HUES48 (cell line): ENCODE results near the gene KAZN.

Experiments
- H3K27ac ChIP-seq: one replicate; pipeline ENCODE4 v1.7.0; 2013; ENCODE audit warnings: low read depth, low read length, inconsistent platforms
- H3K27me3 ChIP-seq: 2 replicates; pipeline ENCODE4 v1.6.1; 2013; ENCODE audit warnings: mild to moderate bottlenecking, low read length; ENCODE audit not compliant: control insufficient read depth, insufficient read depth
- H3K36me3 ChIP-seq: 2 replicates; pipeline ENCODE4 v1.6.1; 2013; ENCODE audit warnings: low read length; ENCODE audit not compliant: control insufficient read depth, insufficient read depth
- H3K4me1 ChIP-seq: 2 replicates; pipeline ENCODE4 v1.6.1; 2013; ENCODE audit warnings: mild to moderate bottlenecking, low read length; ENCODE audit not compliant: control insufficient read depth, insufficient read depth
- H3K4me3 ChIP-seq: 2 replicates; pipeline ENCODE4 v1.5.1; 2013; ENCODE audit warnings: mild to moderate bottlenecking, low read depth, low read length
- H3K9ac ChIP-seq: 2 replicates; pipeline ENCODE4 v1.6.1; 2013; ENCODE audit warnings: mild to moderate bottlenecking, low read depth, low read length, moderate library complexity
- H3K9me3 ChIP-seq: 2 replicates; pipeline ENCODE4 v1.6.1; 2013; ENCODE audit warnings: low read length; ENCODE audit not compliant: control insufficient read depth, insufficient read depth

The KAZN gene

DNA sequence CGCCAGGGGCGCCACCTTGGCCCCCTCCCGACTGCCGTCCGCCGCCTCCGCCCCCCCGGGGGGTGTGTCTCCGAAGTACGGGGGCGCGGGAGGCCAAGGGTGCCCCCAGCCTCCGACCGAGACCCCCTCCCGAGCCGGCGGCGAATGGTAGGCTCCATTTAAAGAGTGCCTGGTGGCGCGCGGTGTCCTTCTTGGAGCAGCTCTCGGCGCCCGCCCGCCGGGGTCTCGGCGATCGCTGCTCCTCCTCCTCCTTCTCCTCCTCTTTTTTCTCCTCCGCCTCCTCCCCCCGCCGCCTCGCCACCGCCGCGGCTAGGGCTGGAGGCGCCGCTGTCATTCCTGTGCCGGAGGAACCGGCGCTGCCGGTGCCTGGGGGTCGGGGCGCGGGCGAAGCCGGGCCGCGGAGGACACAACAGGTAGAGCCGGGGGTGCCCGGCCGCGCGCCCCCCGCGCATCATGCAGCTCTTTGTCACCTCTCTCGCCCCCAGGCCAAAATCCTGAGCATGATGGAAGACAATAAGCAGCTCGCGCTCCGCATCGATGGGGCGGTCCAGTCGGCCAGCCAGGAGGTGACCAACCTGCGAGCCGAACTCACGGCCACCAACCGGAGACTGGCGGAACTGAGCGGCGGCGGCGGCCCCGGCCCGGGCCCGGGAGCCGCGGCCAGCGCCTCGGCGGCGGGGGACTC, at the start of gene KAZN:
Gene KAZN (plus strand): TSS at position 188 of the 685 bp plus-strand sequence.
- H3K27me3 ChIP-seq, result peaks cover 45% of the 10 kb centered on the region
- peaks cover 68% of the 10 kb centered on the region for H3K4me1 ChIP-seq
- no peaks in the 10 kb centered on the region for H3K36me3 ChIP-seq
- peak within 1 kb of the TSS; percentile 21 for H3K27ac ChIP-seq
- H3K9ac ChIP-seq, result peak within 1 kb of the TSS; percentile 40; the same call in 1 of the 2 replicates
- H3K4me3 ChIP-seq, result peak within 1 kb of the TSS; percentile 87
- no peaks in the 10 kb centered on the region for H3K9me3 ChIP-seq

DNA sequence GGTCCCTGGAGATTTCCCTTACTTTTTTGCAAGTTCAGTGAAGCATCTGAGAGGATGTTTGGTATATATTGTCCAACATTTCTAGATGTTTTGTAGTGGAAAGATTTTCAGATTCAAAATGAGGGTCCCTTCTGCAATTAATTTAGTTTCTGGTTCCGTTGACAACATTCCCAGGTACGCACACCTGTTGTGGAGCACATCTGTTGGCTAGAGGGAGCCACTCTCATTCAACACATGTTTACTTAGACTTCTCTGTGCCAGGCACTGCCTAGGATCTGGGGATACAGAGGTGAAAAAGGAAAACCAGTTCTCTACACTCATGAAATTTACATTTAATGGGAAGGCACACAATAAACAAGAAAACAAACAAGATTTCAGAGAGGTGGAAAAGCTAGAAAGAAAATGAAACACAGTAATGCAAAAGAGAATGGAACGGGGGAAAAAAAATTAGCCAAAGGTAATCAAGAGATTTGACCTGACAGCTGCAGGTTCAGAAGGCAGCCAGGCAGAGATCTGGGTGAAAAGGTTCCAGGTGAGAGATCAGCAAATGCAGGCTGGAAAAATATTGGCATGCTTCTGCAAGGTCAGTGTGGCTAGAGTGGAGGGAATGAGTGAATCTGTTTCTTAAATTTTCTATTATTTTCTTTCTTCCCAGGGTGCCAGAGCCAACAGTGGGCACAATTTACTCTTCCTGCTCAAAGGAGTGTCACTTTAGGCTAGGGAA, 48.4 kb upstream of the KAZN start:
- H3K9ac ChIP-seq, result no peak overlapping the region

DNA sequence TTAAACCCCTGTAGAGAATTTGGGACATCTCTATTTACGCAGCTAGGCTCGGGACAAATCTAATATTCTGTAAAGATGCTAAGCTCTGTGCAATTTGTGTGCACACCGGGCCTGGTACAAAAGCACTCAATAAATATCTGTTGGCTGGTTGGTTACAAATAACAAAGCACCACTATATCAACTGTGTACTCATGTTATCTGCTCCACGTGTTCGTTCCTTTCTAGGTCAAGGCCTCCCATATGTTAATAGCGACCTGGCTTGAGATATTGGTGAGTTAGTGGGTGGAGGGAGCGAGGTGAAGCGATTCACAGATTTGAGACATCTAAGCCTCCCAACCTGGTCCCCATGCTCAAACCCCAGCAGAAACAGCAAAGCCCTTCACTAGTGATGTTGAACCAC, 47.1 kb upstream of the KAZN start:
- Histone ChIP-seq H3K9ac (no peak overlapping the region), H3K36me3 (no peaks in the 10 kb centered on the region), H3K9me3 (no peaks in the 10 kb centered on the region), H3K4me3 (no peak overlapping the region), H3K27me3 (no peaks in the 10 kb centered on the region), H3K27ac (no peak overlapping the region), H3K4me1 (peaks cover 10% of the 10 kb centered on the region)

More for the DNA sequence above, 48.4 kb upstream of the KAZN start:
- H3K27ac ChIP-seq, result no peak overlapping the region
- H3K27me3 ChIP-seq, result no peaks in the 10 kb centered on the region
- H3K36me3 ChIP-seq, result no peaks in the 10 kb centered on the region
- H3K4me3 ChIP-seq, result no peak overlapping the region
- peaks cover 5% of the 10 kb centered on the region; the same call in 1 of the 2 replicates for H3K9me3 ChIP-seq
- H3K4me1 ChIP-seq, result peaks cover 10% of the 10 kb centered on the region

DNA sequence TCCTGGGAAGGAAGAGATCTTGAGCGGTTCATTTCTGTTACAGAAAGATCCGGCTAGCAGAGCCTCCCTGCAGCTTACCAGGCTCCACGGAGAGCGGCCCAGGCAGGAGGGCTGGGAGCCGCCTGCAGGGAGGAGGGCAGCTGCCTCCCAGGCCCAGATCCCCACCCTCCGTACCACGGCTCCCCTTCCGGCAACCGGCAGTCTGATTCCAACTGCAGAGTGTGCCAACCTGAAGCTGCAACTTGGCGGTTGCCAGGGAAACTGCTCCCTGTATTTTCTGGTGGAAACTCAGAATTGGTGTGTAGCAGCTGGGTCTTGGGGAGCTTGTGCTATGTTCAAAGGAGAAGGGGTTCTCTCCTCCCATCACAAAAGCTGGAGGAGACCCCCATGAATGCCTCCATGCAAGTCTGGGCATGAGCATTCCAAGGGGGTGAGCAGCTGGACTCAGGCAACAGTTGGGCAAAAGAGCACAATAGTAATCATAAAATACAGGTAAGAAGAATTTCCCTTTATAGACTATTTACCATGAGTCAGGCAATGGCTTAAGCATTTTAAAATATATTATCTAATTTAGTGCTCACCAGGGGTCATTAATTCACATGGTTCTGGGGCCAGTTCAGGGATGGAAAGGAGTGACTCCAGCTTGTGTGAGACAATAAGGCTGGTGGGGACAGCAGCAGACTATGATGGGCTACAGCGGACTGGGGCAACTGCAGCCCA, 46.1 kb upstream of the KAZN start:
- no peaks in the 10 kb centered on the region for H3K36me3 ChIP-seq
- no peak overlapping the region for H3K27ac ChIP-seq
- peaks cover 10% of the 10 kb centered on the region for H3K4me1 ChIP-seq
- H3K4me3 ChIP-seq, result no peak overlapping the region
- no peak overlapping the region for H3K9ac ChIP-seq
- H3K9me3 ChIP-seq, result no peaks in the 10 kb centered on the region
- no peaks in the 10 kb centered on the region for H3K27me3 ChIP-seq

DNA sequence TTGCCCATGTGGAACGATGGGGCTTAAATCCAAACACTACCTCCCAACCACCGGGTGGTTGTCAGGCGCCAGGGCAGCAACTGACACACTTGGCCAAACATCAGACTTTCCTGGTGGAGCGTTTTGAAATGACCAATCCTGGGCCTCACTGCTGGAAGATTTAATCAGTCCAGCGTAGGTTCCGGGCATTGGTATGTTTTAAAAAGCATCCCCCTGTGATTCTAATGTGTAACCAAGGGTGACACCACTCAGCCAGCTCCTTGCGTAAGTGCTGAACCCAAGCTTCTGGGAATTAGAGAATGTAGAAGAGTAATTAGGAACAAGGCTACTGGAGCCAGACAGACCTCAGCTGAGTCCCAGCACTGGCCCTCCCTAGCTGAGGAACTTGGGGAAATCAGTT, 44.8 kb upstream of the KAZN start:
- H3K27me3 ChIP-seq, result no peaks in the 10 kb centered on the region
- H3K9me3 ChIP-seq, result no peaks in the 10 kb centered on the region
- no peak overlapping the region for H3K9ac ChIP-seq
- H3K36me3 ChIP-seq, result no peaks in the 10 kb centered on the region
- no peak overlapping the region for H3K4me3 ChIP-seq
- peaks cover 10% of the 10 kb centered on the region for H3K4me1 ChIP-seq
- H3K27ac ChIP-seq, result no peak overlapping the region

DNA sequence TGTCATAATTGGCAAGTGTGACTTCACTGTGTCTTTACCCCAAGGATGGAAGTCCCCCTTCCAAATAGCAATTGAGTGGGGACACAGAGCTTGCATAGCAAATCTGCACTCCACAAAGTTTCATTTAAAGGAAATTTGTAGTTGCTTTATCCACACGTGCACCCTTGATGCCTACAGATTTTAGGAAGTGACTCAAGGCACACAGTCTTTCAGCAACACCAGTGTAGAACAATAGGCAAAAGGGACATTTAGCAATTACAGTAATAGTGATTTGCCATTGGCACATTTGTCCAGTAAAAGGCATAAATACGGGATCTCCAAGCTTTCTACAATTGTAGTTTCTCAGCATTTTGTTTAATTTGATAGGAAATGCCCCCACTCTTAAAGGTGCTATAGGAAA, 43.4 kb upstream of the KAZN start:
- H3K27me3 ChIP-seq, result no peaks in the 10 kb centered on the region
- no peaks in the 10 kb centered on the region for H3K36me3 ChIP-seq

DNA sequence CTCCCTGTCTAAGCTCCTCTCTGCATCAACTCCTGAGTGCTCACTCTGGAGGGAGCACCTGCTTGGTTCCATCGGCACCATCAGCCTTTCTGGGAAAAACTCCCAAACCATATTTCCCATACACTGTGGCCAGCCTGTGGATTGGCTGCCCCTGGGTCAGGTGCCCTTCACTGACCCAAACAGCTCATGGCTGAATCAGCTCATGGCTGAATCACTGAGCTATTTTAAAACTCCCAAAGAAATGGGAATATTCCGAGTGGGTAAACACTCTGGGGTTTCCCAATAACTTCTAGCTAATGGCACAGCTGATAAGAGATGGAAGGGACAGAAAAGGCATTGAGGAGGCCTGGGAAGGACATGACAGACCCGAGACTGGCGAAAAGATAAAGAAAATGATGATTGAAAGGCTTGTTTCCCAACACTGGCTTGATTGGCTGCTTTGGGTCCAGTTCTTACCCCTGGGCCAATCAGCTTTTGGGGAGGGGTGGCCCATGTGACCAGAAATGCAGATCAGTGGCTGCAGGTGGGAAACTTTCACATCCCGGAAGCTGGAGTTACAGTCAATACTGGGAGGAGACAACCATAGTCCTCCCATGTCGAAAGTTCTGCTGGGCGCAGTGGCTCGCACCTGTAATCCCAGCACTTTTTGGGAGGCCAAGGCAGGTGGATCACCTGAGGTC, 37.3 kb upstream of the KAZN start:
- Histone ChIP-seq H3K4me3 (no peak overlapping the region), H3K27me3 (no peaks in the 10 kb centered on the region), H3K36me3 (no peaks in the 10 kb centered on the region), H3K9me3 (no peaks in the 10 kb centered on the region), H3K27ac (no peak overlapping the region), H3K4me1 (no peaks in the 10 kb centered on the region), H3K9ac (no peak overlapping the region)

More for the DNA sequence above, 43.4 kb upstream of the KAZN start:
- Histone ChIP-seq H3K27ac (no peak overlapping the region), H3K9ac (no peak overlapping the region), H3K4me1 (peaks cover 4% of the 10 kb centered on the region; the same call in 1 of the 2 replicates), H3K9me3 (no peaks in the 10 kb centered on the region), H3K4me3 (no peak overlapping the region)

DNA sequence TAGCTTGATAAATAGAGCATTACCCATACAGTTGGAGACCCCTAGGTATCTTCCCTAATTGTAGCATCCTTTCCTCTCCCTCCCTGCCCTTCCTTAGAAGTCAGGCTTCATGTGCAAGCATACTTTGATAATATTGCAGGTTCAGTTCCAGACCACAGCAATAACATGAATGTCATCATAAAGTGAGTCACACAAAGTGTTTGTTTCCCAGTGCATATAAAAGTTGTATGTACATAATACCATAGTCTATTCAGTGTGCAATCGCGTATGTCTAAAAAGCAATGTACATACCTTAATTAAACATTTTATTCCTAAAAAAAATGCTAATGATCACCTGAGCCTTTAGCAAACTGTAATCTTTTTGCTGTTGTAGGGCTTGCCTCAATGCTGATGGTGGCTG, 33.4 kb upstream of the KAZN start:
- Histone ChIP-seq H3K4me3 (no peak overlapping the region), H3K9me3 (no peaks in the 10 kb centered on the region; the same call in 1 of the 2 replicates), H3K27me3 (no peaks in the 10 kb centered on the region), H3K27ac (no peak overlapping the region), H3K4me1 (no peaks in the 10 kb centered on the region), H3K36me3 (no peaks in the 10 kb centered on the region), H3K9ac (no peak overlapping the region)

DNA sequence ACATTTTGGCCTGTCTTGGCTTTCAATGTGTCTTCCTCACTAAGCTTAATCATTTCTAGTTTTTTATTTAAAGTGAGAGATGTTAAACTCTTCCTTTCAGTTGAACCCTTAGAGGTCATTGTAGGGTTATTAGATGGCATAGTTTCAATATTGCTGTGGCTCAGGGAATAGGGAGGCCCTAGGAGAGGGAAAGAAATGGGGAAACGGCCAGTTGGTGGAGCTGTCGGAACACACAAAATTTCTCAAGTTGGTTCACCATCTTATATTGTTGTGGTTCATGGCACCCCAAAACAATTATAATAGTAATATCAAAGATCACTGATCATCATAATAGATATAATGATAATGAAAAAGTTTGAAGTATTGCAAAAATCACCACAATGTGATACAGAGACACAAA, 31.4 kb upstream of the KAZN start:
- no peaks in the 10 kb centered on the region for H3K27me3 ChIP-seq

DNA sequence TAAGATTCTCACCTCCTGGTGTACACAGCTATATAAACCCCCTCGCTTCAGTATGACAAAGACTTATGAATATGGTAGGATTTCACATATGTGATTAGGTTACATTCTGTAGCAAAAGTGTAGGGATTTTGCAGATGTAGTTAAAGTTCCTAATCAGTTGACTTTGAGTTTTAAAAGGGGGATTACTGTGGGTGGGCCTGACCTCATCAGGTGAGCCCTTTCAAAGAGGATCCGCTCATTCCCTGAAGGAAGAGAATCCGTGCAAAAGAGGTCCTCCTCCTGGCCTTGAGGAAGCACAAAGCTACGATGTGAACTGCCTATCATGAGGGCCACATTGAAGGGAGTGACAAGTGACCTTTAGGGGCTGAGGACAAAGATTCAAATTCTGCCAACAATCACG, 30.6 kb upstream of the KAZN start:
- Histone ChIP-seq H3K4me3 (no peak overlapping the region), H3K27ac (no peak overlapping the region), H3K27me3 (no peaks in the 10 kb centered on the region), H3K9ac (no peak overlapping the region), H3K36me3 (no peaks in the 10 kb centered on the region), H3K9me3 (no peaks in the 10 kb centered on the region; the same call in 1 of the 2 replicates), H3K4me1 (peaks cover 9% of the 10 kb centered on the region)

More for the DNA sequence above, 31.4 kb upstream of the KAZN start:
- Histone ChIP-seq H3K36me3 (no peaks in the 10 kb centered on the region), H3K9me3 (no peaks in the 10 kb centered on the region; the same call in 1 of the 2 replicates), H3K4me1 (peaks cover 4% of the 10 kb centered on the region), H3K27ac (no peak overlapping the region), H3K4me3 (no peak overlapping the region), H3K9ac (no peak overlapping the region)
